GM18520 (cell line): ENCODE measurements around the gene PSMA8.
"Not testable (repeated sequence)": the region's sequence is repeated elsewhere in the genome, so short reads cannot be mapped to it uniquely, and the experiment has no call there.

ENCODE experiments used
- ATAC-seq: cut with Tn5 transposase; IDR thresholded peaks from one replicate; pipeline ENCODE4 v1.9.1; 2021; ENCODE audit not compliant: unreplicated experiment

The PSMA8 gene

DNA sequence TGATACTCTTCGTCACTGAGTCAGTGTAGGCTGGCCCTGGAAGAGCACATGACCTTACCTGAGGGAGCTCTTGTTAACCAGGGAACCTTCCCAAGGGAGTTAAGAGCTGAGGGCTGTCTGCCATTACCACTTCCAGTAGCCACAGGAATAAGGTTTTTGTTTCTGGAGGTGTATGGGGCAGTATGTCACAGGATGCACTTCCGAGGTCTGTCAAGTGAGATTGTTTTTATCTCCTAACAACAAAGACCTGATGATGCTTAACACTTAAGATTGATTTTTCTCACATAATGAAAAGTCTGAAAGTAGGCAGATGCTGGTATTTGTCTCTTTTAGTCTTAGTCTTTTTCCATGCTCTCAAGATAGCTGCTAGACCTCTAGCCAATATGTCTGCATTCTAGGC, 41.8 kb downstream of the PSMA8 start:
- no peak for ATAC-seq

DNA sequence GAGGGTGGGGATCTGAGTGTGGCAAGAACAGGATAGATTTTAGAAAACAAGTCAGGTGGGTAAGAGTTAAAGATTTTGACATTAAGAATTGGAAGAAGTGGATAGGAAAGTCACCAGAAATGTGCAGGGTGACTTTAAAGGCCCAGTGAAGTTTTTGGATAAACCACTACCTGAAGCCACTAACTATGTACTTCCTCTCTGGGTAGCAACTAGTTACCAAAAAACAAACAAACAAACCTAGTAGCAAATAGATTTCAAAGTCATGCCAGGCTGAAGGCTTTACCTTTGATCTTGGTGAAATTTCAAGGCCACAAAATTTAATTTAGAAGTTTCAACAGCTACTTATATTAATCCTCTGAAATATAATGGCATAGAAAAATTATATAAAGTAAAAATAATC, 42.5 kb downstream of the PSMA8 start:
- ATAC-seq: no peak

DNA sequence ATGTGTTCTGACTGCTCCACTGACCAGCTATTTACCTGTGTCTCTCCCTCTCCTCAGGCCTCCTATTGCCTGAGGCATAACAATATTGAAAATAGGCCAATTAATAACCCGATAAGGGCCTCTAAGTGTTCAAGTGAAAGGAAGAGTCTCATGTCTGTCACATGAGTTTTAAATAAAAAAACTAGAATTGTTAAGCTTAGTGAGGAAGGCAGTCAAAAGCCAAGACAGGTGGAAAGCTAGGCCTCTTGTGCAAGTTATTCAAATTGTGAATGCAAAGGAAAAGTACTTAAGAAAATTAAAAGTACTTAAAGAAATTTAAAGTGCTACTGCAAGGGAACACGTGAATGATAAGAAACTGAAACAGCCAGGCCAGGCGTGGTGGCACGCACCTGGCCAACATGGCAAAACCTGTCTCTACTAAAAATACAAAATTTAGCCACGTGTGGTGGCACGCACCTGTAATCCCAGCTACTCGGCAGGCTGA, 47.7 kb downstream of the PSMA8 start:
- peak; percentile 56 for ATAC-seq

DNA sequence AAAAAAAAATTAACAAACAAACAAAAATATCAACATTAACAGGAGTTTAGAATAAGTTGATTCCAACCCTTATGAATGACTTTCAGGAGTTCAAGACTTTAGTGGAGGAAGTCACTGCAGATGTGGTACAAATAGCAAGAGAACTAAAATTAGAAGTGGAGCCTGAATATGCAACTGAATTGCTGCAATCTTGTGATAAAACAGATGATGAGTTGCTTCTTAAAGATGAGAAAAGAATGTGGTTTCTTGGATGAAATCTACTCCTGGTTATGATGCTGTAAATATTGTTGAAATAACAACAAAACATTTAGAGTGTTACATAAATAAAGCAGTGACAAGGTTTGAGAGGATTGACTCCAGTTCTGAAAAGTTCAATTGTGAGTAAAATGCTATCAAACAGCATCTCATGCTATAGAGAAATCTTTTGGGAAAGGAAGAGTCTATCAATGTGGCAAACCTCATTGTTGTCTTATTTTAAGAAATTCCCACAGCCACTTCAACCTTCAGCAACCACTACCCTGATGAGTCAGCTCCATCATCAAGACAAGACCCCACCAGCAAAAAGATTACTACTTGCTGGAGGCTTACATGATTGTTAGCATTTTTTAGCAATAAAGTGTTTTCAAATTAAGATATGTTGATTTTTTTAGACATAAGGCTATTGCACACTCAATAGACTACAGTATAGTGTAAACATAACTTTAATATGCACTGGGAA, 49.9 kb downstream of the PSMA8 start:
- ATAC-seq: no peak

DNA sequence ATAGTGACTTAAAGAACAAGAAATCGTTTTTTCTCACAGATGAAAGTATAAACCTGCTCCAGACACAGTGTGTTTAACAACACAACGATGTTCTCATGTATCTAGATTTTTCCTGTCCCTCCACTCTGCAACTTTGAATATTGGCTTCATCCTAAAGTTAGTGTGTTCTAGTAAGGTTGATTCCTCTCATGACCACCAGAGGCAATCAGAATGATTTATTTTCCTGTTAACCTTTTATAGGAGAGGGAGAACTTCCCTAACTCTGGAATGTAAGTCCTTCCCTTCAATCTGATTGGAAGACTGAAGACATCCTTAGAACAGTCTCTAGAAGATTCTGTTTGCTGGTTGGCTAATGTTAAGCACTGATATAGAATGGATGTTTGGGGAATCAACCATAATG, 51.6 kb downstream of the PSMA8 start:
- no peak for ATAC-seq

DNA sequence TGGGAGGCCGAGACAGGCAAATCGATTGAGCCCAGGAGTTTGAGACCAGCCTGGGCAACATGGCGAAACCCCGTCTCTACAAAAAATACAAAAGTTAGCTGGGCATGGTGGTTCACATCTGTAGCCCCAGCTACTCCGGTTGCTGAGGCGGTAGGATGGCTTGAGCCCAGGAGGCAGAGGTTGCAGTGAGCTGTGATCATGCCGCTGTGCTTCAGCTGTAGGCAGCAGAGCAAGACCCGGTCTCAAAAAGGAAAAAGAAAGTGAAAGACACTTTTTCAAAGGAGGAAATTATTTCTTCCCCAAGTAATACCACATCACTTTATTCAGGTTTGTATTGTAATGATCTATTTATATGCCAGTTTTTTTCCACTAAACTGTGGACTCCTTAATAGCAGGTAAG, 56.8 kb downstream of the PSMA8 start:
- peak; percentile 78 for ATAC-seq

DNA sequence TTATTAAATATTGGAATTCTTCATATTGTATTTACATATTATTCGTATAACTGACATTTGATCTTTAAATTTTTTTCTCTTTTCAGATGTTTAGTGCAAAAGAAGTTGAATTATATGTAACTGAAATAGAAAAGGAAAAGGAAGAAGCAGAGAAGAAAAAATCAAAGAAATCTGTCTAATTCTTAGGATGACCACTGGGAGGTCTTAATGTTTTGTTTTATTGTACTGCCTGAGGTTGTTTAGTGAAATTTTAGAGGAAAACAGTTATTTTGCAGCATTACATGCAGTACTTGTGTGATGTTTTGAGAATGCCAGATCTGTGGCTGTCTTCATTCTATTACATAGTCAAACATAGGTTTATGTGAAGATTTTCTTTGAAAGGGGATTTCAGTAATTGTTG, 58.6 kb downstream of the PSMA8 start:
- no peak for ATAC-seq

DNA sequence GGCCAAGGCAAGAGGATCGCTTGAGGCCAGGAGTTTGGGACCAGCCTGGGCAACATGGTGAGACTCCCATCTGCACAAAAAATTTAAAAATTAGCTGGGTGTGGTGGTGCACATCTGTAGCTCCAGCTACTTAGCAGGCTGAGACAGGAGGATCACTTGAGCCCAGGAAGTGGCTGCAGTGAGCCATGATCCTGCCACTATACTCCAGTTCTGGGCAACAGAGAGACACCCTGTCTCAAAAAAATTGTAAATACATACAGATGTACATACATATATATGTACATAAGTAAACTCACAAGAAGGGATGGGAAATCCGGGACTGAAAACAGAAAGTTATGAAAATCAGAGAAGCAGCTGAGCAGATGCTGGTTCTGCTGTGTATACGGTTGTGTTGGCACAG, 62.9 kb downstream of the PSMA8 start:
- no peak for ATAC-seq

DNA sequence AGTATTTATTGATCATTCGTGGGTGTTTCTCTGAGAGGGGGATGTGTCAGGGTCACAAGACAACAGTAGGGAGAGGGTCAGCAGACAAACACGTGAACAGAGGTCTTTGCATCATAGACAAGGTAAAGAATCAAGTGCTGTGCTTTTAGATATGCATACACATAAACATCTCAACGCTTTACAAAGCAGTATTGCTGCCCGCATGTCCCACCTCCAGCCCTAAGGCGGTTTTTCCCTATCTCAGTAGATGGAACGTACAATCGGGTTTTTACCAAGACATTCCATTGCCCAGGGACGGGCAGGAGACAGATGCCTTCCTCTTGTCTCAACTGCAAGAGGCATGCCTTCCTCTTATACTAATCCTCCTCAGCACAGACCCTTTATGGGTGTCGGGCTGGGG, 68.3 kb downstream of the PSMA8 start:
- ATAC-seq: not testable (repeated sequence)

DNA sequence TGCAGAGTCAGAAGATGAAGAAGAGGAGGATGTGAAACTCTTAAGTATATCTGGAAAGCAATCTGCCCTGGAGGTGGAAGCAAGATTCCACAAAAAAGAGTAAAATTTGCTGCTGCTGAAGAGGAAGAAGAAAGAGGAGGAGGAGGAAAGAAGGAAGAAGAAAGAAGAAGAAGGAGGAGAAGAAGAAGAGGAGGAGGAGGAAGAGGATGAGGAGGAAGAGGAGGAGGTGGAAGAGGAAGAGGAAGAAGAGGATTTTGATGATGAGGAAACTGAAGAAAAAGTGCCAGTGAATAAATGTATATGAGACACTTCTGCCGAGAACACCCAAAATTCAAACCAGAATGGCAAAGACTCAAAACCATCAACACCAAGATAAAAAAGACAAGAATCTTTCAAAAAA, 71.6 kb downstream of the PSMA8 start:
- ATAC-seq: no peak

DNA sequence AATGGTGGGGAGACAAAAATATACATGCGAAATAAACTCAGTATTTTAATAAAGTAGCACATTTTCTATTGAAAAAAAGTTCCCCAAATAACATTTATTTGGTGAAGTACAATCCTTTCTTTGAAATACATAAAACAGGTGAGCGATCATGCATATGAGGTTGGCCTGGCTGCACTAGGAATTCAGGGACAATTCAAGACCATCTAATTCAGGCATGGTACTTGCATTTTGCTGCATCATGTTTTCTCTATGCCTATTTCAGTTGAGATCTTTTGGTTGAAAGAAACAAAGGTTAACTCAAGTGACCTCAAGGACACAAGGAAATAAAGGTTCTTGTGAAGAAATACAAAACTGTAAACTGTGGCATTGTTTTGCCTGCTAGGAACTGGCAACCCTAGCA, 72.8 kb downstream of the PSMA8 start:
- ATAC-seq: no peak

DNA sequence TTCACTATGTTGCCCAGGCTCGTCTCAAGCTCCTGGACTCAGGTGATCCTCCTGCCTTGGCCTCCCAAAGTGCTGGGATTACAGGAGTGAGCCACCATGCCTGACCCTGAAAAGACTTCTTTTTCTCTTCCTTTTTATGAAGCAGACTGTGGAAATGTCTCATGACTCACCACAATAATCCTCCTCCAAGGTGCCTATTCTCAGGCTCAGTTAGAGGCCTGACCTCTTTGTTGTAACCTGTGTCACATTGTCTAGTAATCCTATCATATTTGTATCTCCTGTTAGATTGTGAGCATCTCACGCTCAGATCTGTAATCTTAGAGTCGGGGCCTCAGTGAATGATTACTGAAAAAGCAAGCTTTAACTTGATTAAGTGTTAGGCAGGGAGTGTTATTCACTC, 74.3 kb downstream of the PSMA8 start:
- ATAC-seq: no peak

DNA sequence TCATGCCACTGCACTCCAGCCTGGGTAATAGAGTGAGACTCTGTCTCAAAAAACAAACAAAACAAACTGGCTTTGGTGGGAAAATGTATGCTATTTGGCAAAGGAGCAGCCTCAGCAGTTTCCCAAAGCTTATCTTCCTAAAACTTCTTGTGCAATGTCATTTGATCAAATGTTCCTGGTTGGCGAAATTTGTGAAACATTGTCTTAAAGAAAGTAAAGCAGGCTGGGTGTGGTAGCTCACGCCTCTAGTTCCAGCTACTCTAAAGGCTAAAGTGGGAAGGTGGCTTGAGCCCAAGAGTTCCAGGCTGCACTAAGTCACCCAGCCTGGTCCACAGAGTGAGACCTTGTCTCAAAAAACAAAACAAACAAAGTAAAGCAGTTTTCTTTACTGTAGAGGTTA, 75.3 kb downstream of the PSMA8 start:
- no peak for ATAC-seq

DNA sequence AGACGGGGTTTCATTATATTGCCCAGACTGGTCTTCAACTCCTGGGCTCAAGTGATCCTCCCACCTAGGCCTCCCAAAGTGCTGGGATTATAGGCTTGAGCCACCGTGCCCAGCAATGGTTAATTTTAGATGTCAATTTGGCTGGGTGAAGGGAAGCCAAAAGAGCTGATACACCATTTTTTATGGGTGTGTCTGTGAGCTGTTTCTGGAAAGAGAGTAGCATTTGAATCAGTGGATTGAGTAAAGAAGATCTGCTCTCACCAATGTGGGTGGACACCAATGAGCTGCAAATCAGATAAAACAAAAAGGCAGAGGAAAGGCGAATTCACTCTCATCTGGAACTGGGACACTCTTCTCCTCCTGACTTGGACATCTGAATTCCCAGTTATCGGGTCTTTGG, 76.5 kb downstream of the PSMA8 start:
- ATAC-seq: no peak

DNA sequence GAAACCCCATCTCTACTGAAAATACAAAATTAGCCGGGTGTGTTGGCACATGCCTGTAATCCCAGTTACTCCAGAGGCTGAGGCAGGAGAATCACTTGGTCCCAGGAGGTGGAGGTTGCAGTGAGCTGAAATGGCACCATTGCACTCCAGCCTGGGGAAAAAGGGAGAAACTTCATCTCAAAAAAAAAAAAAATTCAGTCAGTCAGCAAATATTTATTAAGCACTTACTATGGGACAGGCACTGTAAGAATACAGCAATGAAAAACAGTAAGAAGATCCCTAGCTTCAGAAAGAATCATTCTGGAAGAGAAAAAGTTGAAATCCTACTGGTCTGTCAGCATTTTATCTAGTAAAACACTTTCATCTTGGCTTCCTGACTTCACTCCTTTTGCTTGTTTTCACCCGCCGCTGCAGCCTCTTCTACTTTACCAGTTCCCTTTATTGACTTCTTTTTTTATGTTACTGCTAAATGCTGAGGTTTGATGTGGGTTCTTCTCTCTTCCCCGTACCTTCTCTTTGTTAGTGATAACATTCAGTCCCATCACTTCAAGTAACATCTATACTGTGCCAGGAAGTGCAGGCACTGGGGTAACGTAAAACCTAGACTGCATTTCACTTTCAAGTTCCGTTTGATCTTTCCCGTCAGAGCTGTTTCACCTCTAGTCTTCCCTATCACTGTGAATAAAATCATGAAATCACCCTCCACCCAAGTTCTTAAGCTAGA, 81.7 kb downstream of the PSMA8 start:
- peak; percentile 92 for ATAC-seq

DNA sequence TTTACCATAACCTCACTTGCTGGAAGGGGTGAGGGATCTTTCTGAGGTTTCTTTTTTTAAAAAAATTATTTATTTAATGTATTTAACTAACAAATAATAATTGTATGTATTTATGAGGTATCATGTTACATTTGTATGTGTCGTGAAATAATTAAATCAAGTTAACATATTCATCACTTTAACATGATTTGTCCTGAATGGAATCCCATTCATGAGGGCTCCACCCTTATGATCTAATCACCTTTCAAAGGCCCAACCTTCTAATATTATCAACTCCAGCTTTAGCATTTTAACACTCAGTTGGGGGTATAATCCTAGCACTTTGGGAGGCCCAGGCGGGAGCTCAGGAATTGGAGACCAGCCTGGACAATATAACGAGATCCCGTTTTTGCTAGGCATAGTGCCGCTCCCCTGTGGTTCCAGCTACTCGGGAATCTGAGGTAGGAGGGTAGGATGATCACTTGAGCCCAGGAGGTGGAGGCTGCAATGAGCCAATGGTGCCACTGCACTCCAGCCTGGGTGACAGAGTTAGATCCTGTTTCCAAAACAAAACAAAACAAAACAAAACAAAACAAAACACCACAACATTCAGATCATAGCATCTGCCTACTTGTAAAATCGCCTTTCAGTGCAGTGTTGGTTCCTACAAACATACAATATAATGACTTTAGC, 91.5 kb downstream of the PSMA8 start:
- ATAC-seq: no peak

DNA sequence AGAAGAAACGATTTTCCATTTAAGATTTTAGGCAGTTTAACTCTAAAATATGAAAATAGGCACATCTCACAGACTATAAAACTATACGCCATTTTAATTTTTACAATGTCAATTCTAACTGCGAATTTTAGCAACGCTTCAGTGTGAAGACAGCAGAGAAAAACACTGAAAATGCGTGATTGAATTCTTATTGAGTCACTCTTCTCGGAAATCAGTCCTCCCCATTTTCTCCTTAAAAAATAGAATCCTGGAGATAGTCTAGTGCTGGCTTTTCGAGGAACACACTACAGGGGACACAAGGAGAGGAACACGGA, 92.2 kb downstream of the PSMA8 start:
- no peak for ATAC-seq

DNA sequence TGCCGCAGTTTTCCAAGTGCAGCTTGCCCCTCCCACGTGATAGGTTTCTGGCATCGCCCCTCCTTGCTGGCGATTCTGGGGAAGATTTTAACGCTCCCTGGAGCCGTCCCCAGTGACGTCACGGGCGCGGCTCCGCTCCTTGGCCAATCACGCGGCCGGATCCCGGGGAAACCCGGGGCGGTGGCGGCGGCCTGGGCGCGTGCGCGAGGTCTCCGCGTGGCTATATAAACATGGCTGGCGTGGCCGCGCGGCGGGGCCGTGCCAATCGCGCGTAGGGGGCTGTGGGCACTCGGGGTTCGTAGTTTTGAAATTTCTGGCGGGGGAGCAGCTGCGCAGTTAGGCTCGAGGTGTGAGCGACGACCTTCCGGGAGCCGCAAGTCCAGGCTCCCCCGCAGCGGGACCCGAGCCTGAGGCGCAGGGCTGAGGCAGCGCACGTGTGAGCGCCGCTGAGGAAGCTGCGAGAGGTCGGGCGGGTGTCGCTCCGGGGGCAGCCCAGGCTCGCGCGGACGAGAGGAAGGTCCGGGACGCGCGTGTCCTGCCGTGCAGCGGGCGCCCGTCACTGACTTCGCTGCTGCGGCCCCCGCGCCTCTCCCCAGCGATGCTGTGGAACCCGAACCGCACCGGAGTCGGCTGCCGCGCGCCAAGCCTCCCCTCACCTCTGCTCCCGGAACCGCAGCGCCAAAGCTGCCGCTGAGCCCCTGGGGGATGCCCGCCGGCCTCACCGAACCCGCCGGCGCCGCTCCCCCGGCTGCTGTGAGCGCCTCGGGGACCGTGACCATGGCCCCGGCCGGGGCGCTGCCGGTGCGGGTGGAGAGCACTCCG, 92.8 kb downstream of the PSMA8 start, which contains the start of gene TAF4B:
TSS of gene TAF4B (plus strand) at position 217 of the 822 bp plus-strand sequence. CDS start at position 706, 489 bp downstream.
- ATAC-seq: peak; percentile 74

DNA sequence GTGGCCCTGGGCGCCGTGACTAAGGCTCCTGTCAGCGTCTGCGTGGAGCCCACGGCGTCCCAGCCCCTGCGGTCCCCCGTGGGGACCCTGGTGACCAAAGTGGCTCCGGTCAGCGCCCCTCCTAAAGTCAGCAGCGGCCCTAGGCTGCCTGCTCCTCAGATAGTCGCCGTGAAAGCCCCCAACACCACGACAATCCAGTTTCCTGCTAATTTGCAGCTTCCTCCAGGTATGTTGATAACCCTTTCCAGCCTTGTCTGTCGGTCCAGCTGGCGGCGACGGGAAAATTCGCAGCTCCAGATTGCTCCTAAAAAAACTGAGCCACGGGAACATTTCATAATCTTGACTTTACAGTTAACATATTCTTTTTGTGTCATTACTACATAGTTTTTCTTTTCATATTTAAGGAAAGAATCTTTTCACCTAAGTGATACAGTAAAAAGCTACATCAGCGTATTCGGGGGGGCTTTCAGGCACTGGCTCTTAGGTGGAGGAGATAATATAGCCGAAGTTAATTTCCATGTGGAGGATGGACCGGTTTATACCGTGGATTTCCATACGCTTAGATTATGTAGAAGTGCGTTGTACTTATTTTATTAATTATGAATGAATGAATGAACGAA, 93.5 kb downstream of the PSMA8 start:
- no peak for ATAC-seq

DNA sequence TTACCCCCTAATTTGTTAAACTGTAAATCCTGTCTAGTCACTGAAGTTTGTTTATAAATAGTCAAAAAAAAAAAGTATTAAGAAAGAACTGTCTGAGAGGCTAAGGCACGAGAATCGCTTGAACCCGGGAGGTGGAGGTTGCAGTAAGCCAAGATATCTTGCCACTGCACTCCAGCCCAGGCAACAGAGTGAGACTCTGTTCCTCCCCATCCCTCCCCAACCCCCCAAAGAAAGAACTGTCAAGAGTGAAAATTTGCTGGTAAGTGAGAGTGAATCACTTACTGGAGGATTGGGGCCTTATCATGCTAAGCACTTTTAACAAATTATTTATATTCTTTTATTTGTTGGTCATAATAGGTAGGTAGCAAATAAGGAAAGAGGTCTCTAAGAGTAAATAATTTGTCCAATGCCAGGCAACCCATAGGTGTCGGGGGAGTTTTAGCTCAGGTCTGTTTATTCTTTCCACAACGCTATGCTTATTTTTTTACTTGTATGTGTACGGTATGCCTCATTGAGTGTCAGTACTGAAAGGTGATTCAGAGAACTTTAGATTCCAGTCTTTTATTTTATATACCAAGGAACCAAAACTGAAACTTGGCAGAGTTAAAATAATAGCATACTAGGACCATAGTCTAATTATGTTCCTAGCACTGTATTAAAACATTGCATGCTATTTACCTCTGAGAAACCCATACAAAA, 95.0 kb downstream of the PSMA8 start:
- no peak for ATAC-seq
